Ascending aorta (tissue), 2 donors: ENCODE data around the gene ATP5MC2. TPM values are rescaled to one million over a fixed set of nuclear protein-coding genes. Genes with fewer than 3 reads are reported as not detected.

Source experiments
- DNase-seq, 2 donors: peaks; one replicate each; pipeline ENCODE4 v3.0.0-alpha.2; 2019; ENCODE audit warnings: low spot score in 2 of 2
- H3K27ac ChIP-seq, 2 donors: fragments of 200-600 bp; sonication (generic); one replicate each; pipeline ENCODE4 v1.5.1; 2016 to 2017; ENCODE audit warnings: mild to moderate bottlenecking in 1 of 2
- H3K27me3 ChIP-seq: fragments of 200-600 bp; sonication (generic); one replicate; pipeline ENCODE4 v1.5.1; 2017
- H3K36me3 ChIP-seq, 2 donors: fragments of 200-600 bp; sonication (generic); one replicate each; pipeline ENCODE4 v1.5.1; 2016
- H3K4me1 ChIP-seq, 2 donors: fragments of 200-600 bp; sonication (generic); one replicate each; pipeline ENCODE4 v1.5.1; 2016 to 2017; ENCODE audit warnings: mild to moderate bottlenecking in 1 of 2
- H3K4me3 ChIP-seq, 2 donors: fragments of 200-600 bp; sonication (generic); one replicate each; pipeline ENCODE4 v1.5.1; 2016 to 2017; ENCODE audit warnings: mild to moderate bottlenecking in 1 of 2
- H3K9me3 ChIP-seq, 2 donors: fragments of 200-600 bp; sonication (generic); one replicate each; pipeline ENCODE4 v1.5.1; 2016
- intact Hi-C: fragments of 100-400 bp; cut with DNase I; formaldehyde crosslinking; loops from one replicate; pipeline ENCODE4 v1.15.1; 2023
- total RNA-seq: library from RNA; depleted of rRNA; stranded (reverse); fragments of >200 nt; gene quantifications from one replicate; pipeline ENCODE4 v1.1.0, GENCODE V29; 2016
- TF ChIP-seq, protein P1 (sequence below), 3 experiments: fragments of 200-600 bp in 2 of 3; fragments of 450-650 bp in 1 of 3; sonication (generic) in 2 of 3; IDR thresholded peaks; one replicate each; pipeline ENCODE4 v1.5.1; 2016 to 2019; ENCODE audit warnings: antibody characterized with exemption in 3 of 3, mild to moderate bottlenecking in 1 of 3, moderate library complexity in 1 of 3

The ATP5MC2 gene
- total RNA-seq, 1 donor from 2014 or later = 284 TPM

DNA sequence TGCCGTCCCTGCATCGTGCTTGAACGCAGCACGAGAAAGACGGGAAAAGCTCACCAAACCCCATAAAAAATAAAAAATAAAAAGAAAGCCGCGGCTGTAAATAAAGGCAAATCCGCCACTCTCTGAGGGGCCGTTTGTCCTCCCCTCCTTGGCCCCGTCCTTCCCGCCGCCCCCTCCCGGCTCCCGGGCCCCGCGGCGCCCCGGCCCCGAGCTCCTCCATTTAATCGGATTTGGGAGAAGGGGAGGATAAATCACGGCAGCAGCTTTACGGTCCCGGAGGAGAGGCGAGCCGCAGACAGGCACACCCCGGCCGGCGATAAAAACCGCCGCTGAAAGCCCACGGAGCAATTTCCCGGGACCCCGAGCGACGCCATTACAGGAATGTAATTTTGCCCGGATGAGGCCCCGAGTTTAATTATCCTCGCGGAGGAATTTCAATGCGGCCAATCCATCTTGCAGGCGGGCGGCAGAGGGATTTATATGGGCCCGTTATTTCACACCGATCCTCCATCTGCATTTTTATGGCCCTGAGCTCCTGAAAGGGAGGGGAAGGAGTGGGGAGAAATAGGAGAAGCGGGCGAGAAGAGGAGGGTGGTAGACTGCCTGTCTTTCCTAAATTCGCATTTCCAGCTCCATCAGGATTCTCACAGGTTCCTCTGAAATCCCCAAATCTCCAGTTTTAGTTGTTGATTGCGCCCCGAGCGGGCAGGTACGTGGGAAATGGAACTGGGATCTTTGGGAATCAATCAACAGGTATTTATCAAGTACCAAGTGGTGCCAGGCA lies 1.3 kb upstream of the ATP5MC2 start:
- Histone ChIP-seq H3K36me3 (peaks cover 11 to 12% of the 10 kb centered on the region in 2 donors), H3K9me3 (no peaks in the 10 kb centered on the region), H3K4me1 (peaks cover 7 to 22% of the 10 kb centered on the region in 2 donors), H3K27me3 (no peaks in the 10 kb centered on the region), H3K4me3 (peak overlapping the region; percentile 74 to 92), H3K27ac (peak overlapping the region; percentile 95 to 96)
- no peak for DNase-seq
- TF ChIP-seq, protein P1, sequence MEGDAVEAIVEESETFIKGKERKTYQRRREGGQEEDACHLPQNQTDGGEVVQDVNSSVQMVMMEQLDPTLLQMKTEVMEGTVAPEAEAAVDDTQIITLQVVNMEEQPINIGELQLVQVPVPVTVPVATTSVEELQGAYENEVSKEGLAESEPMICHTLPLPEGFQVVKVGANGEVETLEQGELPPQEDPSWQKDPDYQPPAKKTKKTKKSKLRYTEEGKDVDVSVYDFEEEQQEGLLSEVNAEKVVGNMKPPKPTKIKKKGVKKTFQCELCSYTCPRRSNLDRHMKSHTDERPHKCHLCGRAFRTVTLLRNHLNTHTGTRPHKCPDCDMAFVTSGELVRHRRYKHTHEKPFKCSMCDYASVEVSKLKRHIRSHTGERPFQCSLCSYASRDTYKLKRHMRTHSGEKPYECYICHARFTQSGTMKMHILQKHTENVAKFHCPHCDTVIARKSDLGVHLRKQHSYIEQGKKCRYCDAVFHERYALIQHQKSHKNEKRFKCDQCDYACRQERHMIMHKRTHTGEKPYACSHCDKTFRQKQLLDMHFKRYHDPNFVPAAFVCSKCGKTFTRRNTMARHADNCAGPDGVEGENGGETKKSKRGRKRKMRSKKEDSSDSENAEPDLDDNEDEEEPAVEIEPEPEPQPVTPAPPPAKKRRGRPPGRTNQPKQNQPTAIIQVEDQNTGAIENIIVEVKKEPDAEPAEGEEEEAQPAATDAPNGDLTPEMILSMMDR (IDR thresholded peaks at IDR 0.05) = no peak
- intact Hi-C loops = loop anchor here (2.0 to 5.0 kb wide), 2 partner anchors 18 to 115 kb away; no protein-coding TSS in a partner anchor

- Histone ChIP-seq H3K9me3 (no peaks in the 10 kb centered on the region), H3K27me3 (no peaks in the 10 kb centered on the region), H3K4me3 (peak overlapping the region; percentile 74 to 92), H3K27ac (peak overlapping the region; percentile 95 to 96), H3K4me1 (peaks cover 7 to 22% of the 10 kb centered on the region in 2 donors), H3K36me3 (peaks cover 15 to 16% of the 10 kb centered on the region in 2 donors)
- DNase-seq = peak in 1 of 2 donors; percentile 73
- TF ChIP-seq, protein P1 (IDR thresholded peaks at IDR 0.05) = no peak
- intact Hi-C loops = loop anchor here (1.0 to 5.0 kb wide), 4 partner anchors 18 to 133 kb away; partner anchors contain the start of gene ATF7
Measured at GRCh38 chr12:53676656-53677015, 753 bp upstream of the ATP5MC2 start.

GRCh38 chr12:53674977-53675700 lies 744 bp downstream of the ATP5MC2 start:
- Histone ChIP-seq H3K27ac (peak overlapping the region; percentile 86 to 96), H3K4me3 (peak overlapping the region; percentile 74 to 92), H3K4me1 (peaks cover 7 to 22% of the 10 kb centered on the region in 2 donors), H3K9me3 (no peaks in the 10 kb centered on the region), H3K36me3 (peaks cover 19 to 28% of the 10 kb centered on the region in 2 donors), H3K27me3 (no peaks in the 10 kb centered on the region)
- DNase-seq = no peak
- intact Hi-C loops = loop anchor here (5.0 kb wide), 1 partner anchor 113 kb away; no protein-coding TSS in a partner anchor
- TF ChIP-seq, protein P1 (IDR thresholded peaks at IDR 0.05) = no peak

GRCh38 chr12:53670971-53671370 lies 4.9 kb downstream of the ATP5MC2 start:
- Histone ChIP-seq H3K27me3 (no peaks in the 10 kb centered on the region), H3K4me1 (peaks cover 6 to 7% of the 10 kb centered on the region in 2 donors), H3K9me3 (no peaks in the 10 kb centered on the region), H3K36me3 (peaks cover 58 to 69% of the 10 kb centered on the region in 2 donors), H3K27ac (no peak overlapping the region), H3K4me3 (no peak overlapping the region)
- TF ChIP-seq, protein P1 (IDR thresholded peaks at IDR 0.05) = no peak
- intact Hi-C loops = no loop called here
- DNase-seq = no peak

GRCh38 chr12:53670308-53670707 lies 5.6 kb downstream of the ATP5MC2 start:
- H3K4me3 ChIP-seq = no peak overlapping the region
- no peaks in the 10 kb centered on the region for H3K9me3 ChIP-seq
- intact Hi-C loops = no loop called here
- H3K36me3 ChIP-seq = peaks cover 64 to 75% of the 10 kb centered on the region in 2 donors
- TF ChIP-seq, protein P1 (IDR thresholded peaks at IDR 0.05) = no peak
- peaks cover 6% of the 10 kb centered on the region in 2 donors for H3K4me1 ChIP-seq
- H3K27ac ChIP-seq = no peak overlapping the region
- DNase-seq = no peak
- H3K27me3 ChIP-seq = no peaks in the 10 kb centered on the region
